ENCODE results near the gene GLOD4.
"Not testable (repeated sequence)": the region's sequence is repeated elsewhere in the genome, so short reads cannot be mapped to it uniquely, and the experiment has no call there.

GLOD4 gene

DNA sequence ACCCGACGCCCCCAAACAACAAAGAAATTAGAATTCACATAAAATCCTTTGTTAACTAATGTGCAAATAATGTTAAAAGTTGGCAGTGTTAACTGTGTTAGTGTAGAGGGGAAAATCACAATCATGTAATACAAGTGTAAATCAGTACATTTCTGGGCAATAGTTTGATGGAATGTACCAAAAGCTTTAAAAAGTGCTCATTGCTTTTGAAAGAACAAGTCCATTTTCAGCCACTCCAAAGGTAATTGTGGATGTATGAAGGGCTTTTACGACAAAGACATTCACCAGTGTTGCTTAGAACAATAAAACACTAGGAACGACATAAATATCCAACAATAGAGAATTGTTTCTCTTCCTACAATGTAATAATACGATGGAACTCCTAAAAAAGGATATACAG lies 9.1 kb downstream of the GLOD4 start:
- no peak for DNase-seq

DNA sequence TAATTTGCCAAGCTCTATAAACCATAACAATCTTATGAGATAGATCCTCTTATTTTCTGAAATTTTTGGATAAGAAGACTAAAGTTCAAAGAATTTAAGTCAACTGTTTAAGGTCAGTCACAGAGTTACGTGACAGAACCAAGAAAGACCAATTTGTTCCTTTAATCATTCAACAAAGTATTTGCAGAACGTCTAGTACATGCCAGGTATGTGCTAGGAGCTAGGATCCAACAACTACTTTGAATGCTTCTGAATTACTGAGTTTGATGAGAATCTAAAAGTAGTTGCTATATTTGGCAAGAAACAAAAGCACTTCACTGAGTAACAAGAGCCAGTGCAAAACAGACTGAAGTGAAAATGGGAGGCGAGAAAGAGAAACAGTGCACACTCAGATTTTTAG lies 15.0 kb downstream of the GLOD4 start:
- no peak for DNase-seq

DNA sequence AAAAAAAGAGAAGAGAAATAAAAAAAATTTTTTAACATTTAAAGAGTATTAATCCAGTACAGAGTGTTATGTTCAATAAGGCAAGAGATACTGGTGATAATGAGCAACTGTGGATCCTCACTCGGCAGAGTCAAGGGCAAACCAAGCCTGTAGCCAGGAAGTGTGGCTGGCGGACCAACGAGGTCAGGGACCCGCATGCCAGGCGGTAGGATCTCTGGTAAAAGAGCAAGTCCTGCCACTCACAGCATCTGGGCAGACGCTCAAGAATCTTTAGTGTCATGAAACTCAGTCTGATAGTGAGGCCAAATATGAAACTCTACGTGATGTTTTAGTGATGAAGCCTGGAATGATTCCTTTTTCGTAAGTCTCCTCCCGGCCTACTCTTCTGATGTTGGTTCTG lies 21.7 kb downstream of the GLOD4 start:
- no peak for DNase-seq

DNA sequence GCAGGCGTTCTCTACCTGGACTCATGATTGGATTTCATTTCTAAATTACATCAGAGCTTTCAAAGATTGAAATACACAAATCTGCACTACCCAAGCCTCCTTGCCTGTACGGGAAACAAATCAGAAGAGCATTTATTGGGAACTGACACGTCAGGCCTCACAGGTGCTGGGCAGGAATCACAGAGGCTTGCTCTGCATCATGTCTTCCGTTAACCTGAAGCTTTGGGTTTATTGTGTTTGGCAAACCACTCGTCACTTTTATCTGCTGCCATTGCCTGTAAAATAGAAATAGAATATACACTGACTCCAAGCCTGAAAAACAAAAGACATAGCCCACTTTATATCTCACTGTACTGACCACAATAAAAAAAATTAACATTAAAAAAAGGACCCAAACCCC lies 22.1 kb downstream of the GLOD4 start:
- no peak for DNase-seq

DNA sequence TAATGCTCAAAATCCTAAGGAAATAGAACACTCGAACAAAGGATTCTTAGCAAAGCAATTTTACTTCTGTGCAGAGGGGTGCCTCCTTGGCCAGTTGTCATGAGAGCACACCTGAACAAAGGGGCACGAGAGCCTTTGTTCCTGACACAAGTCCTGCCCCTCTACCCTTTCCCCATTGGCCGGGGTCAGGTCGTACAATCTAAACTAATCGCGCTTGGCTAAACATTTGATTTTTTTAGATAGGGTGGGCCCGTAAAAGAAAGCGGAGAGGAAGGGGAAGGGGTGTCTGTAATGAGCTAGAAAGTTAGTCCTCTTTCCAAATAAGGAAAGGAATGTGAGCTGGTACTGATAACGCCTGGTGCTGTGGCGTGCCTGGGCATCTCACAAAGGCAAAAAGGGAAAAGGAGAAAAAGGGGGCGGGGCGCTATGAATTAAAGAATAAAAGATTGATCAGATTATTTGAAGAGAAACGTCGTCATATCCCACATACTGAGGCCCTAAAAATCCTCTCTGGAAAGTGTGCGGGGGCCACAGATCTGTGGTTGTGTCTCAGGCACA lies 26.0 kb downstream of the GLOD4 start:
- not testable (repeated sequence) for DNase-seq

DNA sequence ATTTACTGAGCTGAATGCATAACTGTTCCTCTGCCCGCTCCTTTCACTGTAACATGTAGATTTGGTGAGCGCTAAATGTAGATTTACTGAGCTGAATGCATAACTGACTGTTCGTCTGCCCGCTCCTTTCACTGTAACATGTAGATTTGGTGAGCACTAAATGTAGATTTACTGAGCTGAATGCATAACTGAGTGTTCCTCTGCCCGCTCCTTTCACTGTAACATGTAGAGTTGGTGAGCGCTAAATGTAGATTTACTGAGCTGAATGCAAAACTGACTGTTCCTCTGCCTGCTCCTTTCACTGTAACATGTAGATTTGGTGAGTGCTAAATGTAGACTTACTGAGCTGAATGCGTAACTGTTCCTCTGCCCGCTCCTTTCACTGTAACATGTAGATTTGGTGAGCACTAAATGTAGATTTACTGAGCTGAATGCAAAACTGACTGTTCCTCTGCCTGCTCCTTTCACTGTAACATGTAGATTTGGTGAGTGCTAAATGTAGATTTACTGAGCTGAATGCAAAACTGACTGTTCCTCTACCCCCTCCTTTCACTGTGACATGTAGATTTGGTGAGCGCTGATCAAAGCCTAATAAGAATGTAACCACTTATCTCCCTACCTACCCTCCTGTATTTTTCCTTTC lies 26.6 kb downstream of the GLOD4 start:
- not testable (repeated sequence) for DNase-seq

DNA sequence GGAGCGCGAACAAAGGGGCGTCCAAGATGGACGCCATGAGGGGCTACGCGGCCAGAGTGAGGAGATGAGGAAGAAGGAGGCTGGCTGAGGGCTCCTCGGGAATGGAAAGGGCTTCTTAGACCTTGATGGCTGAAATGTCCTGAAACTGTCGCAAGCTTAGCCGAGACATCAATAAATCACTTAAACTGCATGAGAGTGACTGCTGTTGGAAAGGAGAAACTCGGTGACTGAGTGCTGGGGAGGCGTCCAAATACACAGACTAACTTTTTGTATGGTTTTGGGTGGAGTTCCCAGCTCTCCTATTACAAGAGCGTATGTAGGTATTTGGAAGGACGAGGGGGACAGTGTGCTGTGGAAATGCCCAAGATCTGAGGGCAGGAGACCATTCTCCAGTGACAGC lies 28.7 kb downstream of the GLOD4 start:
- no peak for DNase-seq

DNA sequence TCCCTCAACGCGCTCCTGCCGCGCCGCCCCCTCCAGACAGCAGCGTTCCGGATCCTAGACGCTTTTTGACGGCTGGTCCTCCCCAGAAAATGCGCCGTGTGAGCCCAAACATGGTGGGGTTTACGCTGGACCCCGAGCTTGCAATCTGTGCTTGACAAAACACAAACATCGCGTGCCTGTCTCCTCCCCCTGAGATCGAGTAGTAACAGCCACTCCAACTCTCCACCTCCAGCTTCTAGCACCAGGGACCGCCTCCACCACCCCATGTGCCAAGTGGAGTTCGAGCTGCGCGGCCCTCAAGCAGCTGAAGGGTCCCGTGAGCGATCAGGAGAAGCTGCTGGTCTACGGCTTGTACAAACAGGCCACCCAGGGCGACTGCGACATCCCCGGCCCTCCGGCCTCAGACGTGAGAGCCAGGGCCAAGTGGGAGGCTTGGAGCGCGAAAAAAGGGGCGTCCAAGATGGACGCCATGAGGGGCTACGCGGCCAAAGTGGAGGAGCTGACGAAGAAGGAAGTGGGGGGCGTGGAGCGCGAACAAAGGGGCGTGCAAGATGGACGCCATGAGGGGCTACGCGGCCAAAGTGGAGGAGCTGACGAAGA lies 29.4 kb downstream of the GLOD4 start:
- no peak for DNase-seq

DNA sequence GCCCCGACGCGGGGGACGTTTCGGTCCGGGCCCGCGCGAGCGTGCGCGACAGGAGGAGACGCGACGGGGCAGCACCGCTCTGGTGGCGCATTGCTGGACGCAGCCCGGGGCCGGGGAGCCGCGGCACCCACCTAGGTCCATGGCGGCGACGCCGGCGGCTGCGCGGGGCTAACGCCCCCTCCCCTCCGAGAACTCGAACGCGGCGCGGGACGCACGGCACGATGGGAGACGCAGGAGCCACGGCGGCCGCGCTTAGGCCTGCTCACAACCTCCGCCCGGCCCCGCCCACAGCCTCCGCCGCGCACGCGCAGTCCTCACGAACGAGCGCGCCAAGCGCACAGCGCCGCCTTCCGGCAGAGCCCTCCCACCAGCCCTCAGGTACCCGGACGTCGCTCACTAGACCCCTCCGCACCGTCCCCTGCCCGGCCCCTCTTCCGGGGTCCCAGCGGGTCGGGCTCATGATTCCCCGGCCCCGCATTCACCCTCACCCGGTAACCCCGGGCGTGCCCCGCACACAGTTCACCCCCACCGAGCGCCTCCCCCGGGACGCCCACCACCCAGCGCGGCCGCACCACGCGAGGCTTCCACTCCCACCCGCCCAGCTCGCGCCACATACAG lies 30.0 kb downstream of the GLOD4 start, which contains the start of gene GEMIN4:
Gene GEMIN4, minus strand, starts transcription at position 263 of the 618 bp plus-strand sequence. Its CDS starts 122 bp downstream, at position 141.
- DNase-seq: peak; percentile 54

DNA sequence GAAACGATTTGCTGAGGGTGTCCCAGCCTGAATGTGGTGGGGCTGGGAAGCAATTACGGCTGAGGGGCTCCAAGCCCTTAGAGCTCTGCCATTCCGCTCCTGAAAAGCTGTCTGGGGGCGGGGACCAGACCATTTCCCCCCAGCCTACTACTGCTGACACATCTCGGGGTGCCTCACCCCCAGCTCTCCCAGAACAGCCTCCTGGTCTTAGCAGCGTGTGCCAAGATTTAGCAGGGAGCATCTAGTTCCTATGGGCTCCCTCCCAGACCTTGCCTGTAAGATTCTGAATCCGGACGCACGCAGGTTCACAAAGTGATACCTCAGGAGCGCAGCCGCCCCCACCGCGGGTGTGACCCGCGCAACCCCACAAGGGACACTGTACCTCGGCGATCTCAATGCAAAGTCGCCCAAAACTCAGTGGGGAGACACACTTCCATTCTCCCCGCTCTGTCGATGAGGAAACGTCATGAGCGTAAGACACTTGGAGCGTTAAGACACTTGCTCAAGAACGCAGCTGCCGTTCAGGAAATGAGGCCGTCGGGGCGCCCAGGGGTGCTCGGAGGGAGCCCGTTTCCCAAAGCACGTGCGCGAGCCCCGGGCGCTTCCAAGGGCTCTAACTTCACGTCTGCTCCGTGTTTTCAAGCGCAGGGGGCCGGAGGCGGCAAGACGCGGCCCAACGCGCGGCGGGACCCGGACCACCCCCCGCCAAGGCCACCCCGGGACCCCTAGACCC lies 30.6 kb downstream of the GLOD4 start:
- DNase-seq: no peak

DNA sequence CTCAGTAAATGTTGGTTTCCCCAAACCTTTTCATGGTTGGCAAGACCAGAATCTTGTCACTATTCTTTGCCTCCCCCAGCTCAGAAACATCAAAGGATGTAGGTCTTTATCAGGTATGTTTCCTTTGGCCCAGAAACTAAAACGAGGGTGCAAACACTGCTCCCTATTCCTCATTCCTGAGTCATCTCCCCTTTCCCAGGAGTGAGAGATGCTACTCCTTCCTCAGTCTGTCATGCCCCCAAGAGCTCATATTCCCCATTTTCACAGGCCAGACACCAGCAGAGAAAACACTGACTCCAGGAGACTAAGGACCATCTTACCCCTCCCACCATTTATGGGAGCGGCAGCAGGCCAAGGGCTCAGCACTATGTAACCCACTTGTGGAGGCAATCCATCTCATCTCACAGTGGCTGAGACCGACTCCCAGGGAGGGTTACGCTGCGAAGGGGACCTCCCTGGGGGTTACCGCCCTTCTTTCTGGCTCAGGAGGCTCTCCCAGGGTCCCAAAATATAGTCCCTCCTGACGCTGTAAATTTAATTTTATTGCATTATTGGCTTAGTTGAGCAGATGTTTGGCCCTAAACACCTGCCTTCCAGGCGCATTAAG lies 31.5 kb downstream of the GLOD4 start:
- no peak for DNase-seq

DNA sequence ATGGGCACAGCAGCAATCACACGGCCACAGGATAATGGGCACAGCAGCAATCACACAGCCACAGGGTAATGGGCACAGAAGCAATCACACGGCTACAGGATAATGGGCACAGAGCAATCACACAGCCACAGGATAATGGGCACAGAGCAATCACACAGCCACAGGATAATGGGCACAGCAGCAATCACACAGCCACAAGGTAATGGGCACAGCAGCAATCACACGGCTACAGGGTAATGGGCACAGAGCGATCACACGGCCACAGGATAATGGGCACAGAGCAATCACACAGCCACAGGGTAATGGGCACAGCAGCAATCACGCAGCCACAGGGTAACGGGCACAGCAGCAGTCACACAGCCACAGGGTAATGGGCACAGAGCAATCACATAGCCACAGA lies 32.7 kb downstream of the GLOD4 start:
- not testable (repeated sequence) for DNase-seq

DNA sequence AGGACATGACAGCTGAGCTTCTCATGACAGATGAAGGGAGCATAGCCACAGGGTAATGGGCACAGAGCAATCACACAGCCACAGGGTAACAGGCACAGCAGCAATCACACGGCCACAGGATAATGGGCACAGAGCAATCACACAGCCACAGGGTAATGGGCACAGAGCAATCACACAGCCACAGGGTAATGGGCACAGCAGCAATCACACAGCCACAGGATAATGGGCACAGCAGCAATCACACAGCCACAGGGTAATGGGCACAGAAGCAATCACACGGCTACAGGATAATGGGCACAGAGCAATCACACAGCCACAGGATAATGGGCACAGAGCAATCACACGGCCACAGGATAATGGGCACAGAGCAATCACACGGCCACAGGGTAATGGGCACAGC lies 33.5 kb downstream of the GLOD4 start:
- not testable (repeated sequence) for DNase-seq

DNA sequence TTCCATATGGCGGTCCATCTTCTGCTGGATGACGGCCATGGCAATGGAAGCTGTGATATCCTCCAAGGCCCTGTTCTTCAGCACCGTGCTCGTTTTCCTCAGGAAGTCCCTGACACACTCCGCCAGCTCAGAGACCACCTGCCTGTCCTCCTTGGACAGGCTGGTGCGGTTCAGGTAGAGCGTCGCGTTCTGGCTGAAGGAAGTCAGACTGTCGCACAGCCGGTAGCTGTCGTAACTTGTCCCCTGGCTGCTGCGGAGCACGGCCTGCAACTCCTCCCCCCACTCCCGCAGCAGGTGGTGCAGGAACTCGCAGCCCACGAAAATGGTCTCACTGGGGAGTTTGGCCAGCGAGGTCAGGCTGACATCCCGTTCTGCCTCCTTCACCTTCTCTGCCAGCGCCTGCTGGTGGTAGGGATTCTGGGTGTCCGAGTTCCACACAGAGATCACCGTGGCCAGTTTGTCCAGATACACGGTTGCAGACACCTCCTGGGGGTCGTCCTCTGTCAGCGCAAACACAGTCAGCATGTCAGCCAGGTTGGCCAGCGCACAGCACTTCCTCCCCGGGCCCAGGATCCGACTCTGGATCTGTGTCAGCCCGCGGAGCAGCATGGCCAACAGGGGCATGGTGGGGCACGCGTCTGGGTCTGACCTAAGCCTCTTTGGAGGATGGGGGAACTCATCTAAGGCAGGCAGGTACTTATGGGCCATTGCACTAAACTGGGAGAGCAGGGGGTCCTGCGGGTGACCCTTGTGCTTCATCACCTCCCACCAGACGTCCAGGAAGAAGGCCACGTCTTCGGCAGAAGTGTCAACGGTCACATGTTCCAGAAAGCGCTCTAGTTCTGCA lies 35.1 kb downstream of the GLOD4 start:
- no peak for DNase-seq

DNA sequence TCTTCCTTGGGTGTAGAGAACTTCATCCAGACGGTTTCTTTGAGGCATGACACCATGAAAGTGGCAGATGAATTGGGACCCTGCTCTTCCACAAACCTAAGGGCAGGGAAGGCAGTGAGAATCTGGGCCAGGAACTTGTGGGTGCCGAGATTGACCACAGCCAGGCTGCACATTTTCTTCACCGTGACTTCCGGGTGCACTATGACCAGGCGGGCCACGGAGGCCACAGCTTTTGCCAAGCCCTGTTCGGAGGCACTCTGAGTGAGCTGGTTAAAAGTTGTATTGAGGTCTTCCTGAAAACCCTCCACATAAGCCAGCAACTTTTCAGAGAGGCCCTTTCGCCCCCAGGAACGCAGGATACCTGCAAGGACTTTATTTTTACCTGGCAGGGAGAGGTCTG lies 35.9 kb downstream of the GLOD4 start:
- DNase-seq: no peak

DNA sequence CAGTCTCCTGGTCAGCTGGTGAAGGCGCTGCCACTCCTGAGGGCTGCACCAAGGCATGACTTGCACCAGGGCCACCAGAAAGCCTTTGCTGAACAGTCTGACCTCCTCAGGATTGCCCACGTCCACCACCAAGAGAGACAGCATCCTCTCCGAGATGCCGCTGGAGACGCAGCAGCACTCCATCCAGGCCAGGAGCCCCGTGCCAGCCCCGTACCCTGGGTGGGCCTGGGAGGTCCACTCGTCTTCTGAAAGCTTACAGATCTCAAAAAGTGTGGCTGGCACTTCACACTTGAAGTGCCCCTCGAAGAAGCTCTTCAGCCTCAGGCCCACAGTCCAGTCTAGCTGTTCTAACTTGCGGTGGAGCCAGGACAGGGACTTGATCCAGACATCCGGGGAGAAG lies 36.7 kb downstream of the GLOD4 start:
- no peak for DNase-seq

DNA sequence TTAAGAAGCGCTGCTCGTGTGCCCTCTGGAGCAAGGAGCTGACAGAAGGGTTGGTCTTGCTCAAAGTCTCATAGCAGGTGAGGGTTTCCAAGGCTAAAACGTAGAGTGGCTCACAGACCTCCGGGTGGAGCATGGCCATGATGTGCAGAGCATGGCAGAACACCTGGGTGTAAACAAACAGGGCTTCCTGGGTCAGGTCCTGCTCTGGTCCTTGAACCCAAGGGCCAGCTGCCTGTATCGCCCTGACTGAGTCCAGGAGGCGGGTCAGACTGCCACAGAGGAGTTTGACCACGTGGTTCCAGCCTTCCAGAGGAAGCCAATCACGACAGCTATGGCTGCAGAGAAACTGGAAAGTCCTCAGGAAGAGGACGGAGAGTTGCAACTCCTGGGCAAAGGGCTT lies 37.1 kb downstream of the GLOD4 start:
- no peak for DNase-seq

DNA sequence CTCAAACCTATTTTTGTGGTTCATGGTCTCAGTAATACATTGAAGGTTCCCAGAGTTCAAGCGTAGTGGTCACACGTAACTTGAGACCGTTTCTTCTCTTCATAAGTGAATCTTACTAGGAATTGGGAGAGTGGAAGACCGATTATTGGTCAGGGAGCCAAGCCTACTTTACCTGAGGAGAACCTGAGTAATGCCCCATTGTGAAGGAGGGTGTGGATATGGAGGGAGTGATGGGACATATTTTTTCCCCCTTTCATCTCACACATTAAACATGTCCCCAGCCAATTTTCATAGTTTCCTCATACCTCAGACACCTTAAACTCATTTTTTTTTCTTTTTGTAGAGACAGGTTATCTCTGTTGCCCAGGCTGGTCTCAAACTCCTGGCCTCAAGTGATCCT lies 38.9 kb downstream of the GLOD4 start:
- DNase-seq: no peak

DNA sequence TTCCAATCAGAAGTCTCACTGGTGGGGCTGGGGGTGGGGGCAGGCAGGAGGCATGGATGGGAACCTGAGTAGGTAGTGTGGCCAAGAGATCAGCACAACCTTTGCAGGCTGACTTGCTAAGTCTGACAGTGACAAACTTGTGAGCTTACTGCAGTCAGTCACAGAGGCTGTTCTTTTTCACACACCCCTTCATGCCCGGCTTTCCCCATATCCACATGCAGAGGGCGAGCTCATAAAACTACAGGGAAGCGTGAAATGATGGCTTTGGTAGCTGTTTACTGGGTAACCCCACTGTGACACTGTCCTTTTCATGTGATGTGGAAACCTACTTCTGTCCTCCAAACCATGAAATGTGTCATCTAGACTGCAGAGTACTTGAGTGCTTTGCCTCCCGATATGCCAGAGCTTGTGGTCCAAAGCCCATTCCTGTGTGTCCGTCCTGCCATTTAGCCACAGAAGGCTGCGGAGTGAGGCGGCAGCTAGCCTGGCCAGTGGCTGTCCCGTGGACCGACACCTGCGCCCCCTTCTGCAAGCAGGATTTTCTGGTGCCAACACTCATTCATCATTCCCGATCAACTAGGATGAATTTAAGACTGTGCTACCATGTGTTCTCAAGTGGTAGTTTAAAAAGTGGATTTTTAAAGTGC lies 39.8 kb downstream of the GLOD4 start:
- DNase-seq: no peak

DNA sequence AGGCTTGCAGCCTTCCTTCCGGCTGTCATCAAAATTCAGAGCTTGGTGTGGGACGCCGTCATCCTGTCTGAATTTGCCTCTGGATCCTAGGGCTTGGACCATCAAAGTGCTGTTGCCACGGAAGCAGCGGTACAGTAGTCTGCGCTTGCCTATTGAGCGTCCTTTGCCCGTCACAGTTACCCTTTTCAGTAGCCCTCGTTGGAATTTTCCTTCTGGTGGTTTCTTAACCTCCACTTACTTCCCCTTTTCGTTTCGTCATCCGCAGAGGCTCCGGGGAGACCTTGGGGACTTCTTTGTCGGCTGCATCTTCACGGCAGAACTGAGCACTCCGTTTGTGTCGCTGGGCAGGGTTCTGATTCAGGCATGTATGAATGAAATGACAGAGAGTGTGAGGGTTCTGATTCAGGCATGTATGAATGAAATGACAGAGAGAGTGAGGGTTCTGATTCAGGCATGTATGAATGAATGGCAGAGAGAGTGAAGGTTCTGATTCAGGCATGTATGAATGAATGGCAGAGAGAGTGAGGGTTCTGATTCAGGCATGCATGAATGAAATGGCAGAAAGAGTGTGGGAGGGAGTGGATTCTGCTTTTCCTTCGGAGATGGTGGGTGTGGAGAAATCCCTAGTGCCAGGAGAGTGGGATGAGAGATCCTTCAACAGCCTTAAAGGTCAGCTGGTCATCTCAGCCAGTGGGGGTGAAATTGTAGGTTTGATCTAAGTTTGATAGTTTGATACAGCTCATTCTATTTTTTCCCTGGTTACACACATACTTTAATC lies 41.7 kb downstream of the GLOD4 start:
- DNase-seq: no peak
